Fibroblast of mammary gland (primary cell): Measurements from ENCODE around the gene TBC1D2.

Experiments used
- DNase-seq: peaks from one replicate; pipeline ENCODE4 v3.0.0-alpha.2; 2010; ENCODE audit warnings: low read depth
- H3K4me3 ChIP-seq: 2 replicates; pipeline ENCODE4 v1.5.1; 2011; ENCODE audit warnings: low read depth, mild to moderate bottlenecking, low read length, moderate library complexity; ENCODE audit not compliant: control insufficient read depth
- CTCF ChIP-seq: conservative IDR thresholded peaks from 2 replicates; pipeline ENCODE4 v1.5.1; 2011; ENCODE audit warnings: low read depth, low read length, inconsistent platforms; ENCODE audit not compliant: control insufficient read depth, insufficient read depth

Gene TBC1D2

GRCh38 chr9:98298476-98298875 lies 43.0 kb upstream of the TBC1D2 start:
- no peak for DNase-seq
- TF ChIP-seq CTCF, result no peak
- H3K4me3 ChIP-seq, result no peak overlapping the region

GRCh38 chr9:98295824-98296223 lies 40.4 kb upstream of the TBC1D2 start:
- no peak for TF ChIP-seq CTCF
- H3K4me3 ChIP-seq, result no peak overlapping the region
- DNase-seq, result no peak

GRCh38 chr9:98291820-98292219 lies 36.4 kb upstream of the TBC1D2 start:
- no peak overlapping the region for H3K4me3 ChIP-seq
- no peak for TF ChIP-seq CTCF
- DNase-seq, result no peak

- DNase-seq, result no peak
- no peak for TF ChIP-seq CTCF
- no peak overlapping the region for H3K4me3 ChIP-seq
Measured at GRCh38 chr9:98290411-98290810, 35.0 kb upstream of the TBC1D2 start.

GRCh38 chr9:98289614-98290201 lies 34.3 kb upstream of the TBC1D2 start:
- DNase-seq, result no peak
- TF ChIP-seq CTCF, result no peak
- no peak overlapping the region for H3K4me3 ChIP-seq

GRCh38 chr9:98288881-98289280 lies 33.4 kb upstream of the TBC1D2 start:
- TF ChIP-seq CTCF, result no peak
- H3K4me3 ChIP-seq, result no peak overlapping the region
- DNase-seq, result no peak

- H3K4me3 ChIP-seq, result no peak overlapping the region
- DNase-seq, result peak; percentile 19
- TF ChIP-seq CTCF, result no peak
Measured at GRCh38 chr9:98287384-98287783, 31.9 kb upstream of the TBC1D2 start.
